ENCODE measurements around the gene GRK6.
"Not testable (repeated sequence)": the region's sequence is repeated elsewhere in the genome, so short reads cannot be mapped to it uniquely, and the experiment has no call there.

Gene GRK6

DNA sequence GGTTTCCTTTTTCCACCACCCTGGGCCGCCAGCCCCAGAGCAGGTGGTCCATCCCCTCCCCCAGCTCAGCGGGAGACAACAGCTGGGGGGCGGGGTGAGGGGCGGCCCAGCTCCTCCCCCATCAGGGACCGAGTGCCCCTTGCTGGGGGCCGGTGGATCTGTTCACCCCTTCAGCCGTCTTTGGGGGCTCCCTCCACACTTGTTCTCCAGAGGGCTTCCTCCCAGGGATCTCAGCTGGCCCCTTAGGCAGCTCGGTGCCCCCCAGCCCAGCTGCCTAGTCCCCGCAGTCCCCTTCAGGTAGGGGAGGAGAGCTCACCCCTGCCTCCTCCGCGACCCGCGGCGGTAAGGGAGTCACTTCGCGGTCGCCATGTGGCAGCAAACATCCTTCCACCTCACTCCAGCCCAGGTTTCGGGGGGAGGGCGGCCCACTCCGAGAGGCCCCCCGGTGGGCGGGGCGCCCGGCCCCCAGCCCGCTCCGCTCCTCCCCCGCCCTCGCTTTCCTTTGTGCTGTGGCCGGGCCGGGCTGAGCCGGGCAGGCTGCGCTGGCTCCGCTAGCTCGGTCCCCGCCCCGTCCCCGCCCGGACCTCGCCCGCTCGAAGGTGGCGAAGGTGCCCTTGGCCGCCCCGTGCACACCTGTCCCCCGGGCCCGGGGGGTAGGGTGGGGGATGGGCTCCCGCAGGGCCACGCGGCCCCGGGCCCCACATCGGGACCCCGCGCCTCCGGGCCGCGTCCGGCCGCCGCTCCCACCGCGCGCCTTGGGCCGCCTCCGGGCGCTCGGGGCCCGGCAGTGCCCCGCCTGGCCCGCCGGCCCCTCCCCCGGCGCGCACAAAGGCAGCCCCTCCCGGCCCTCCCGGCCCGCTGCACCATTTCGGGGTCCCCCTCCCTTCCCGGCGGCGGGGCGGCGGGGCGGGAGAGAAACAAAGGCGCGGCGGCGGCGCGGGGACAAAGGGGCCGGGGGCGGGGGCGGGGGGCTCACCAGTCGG is 46.3 kb downstream of the GRK6 start:
- peak; percentile 66 for DNase-seq

DNA sequence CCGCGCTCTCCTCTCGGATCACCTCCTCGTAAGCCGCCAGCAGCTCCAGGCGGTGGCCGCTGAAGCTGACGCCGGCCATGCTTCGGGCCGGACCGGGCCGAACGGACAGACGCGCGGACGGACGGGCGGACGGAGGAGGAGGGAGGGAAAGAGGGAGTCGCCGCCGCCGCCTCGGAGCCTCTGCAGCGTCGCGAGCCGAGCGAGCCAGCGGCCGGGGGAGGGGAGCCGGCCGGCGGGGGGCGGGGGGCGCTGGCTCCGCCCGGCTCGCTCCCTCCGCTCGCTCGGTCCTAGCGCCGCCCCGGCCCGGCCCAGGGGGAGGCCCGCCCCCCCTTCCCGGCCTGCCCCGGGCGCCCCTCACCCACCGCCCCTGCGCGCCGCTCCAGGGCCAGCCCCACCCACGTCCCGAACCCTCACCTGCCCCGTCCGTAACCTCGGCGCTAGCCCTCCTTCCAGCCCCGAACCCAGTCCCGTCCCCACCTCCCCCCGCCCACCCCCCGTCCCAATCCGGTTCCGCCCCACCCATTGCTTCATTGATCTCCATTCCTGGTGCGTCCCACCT is 47.0 kb downstream of the GRK6 start, which contains the start of gene DBN1:
TSS of gene DBN1 (minus strand) at position 192 of the 559 bp plus-strand sequence. CDS start at position 79, 113 bp downstream.
- DNase-seq, result peak; percentile 43

DNA sequence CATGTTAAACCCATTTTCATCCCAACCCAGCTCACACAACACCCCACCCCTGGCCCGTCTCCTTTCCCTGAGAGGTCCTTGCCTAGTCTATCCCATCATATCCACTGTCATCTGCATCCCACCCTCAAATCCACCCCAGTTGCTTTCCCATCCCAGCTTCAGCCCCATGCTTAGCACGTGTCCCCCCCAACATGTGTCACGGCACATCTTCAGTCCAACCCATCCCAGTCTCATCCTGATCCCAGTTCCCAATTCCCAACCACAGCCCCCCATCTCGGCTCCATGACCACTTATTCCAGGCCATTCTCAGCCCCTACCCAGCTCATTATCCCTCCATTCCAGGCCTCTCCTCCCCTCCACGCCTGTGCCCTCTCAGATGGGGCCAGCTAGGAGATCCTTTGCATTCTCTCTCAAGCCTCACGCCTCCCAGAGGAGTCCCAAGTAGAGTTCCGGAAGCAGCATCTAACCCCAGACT is 47.6 kb downstream of the GRK6 start:
- no peak for DNase-seq

DNA sequence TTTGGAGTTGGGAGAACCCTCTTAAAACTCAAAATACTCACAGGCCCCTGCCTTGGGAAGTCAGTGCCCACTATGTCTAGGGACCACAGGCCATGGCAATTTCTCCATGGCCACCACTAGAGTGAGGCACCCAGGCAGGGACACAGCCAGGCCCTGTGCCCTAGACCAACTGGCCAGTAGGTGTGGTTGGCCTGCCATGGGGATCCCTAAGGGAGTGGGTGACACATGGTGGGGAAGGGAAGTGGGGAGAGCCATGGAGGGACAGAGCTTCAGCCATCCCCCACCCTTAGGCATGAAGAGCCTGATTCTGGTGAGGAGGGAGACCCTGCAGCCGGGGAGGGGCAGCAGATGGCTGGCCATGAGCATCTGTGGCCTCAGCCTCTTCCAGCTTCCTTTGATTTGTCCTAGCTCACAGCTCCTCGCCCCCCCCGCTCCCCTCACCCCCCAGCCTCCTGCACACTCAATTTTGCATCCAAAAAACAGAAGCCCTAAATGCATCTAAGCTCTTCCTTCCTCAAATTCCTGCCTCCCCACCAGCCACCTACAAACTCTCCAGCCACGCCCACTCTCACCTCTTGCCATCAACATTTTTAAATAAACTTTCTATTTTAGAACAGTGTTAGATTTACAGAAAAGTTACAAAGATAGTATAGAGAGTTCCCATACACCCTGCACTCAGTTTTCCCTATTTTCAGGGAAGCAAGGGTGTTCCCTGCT is 48.5 kb downstream of the GRK6 start:
- DNase-seq, result no peak

DNA sequence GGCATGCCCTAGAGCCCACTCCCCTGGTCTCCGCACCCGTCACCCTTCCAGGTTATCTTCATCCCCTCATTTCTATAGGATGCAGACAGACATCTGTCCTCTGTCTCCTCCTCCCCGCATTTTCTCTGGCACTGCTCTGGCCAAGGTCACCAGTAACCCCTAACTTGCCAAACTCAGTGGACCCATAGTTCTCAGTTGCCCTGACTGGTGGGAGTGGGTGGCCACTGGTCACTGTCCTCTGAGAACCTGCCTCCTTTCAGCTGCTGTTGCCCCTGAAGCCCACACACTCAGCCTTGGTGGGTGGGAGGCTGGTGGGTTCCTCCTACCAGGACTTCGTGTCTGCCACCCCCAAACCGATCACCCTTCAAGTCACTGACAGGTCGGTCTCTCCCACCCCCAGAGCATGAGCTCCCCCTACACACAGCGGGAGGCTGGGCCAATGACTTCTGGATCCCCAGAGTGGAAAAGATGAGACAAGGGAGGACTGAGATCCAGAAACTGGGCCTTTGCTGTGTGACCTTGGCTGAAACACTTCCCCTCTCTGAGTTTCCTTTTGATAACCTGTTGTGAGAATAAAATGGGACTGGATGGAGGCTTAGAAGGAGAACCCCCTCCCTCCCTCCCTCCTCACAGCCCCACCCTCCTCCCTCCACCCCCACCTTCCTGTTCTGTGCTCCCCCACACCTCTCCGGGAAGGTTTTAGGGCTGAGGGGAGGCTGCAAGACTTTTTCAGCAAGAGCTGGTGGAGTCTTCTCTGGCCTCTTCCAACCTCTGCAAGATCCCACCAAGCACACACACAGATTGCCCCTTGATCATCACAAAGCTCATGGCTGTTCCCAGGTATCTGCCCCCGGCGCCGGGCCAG is 49.3 kb downstream of the GRK6 start:
- no peak for DNase-seq

DNA sequence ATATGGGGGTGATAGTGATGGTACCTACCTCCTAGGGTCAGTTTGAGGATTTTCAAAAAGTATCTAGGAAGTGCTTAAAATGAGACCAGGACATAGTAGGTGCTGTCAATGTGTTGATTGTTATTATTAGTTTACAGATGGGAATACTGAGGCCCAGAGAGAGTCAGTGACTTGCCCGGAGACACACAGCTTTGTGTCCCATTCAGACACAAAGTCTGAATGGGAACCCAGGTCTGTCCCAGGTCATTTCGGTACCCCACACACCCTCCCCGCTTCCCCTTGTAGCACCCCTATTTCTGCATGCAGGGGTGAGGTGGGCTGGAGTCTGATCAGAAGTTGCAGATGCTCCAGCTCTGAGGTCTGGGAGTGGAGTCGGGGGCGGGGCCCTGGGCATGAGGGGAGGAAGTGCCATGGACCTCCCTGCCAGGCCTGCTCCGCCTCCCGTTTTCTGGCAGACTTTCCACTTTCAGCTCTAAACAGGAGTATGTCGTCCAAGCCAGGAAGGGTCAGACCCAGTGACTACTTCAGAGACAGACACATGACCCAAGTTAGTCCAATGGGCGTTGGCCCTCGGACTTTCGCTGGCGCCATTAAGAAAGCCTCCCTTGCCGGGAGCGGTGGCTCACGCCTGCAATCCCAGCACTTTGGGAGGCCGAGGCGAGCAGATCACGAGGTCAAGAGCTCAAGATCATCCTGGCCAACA is 50.2 kb downstream of the GRK6 start:
- no peak for DNase-seq

DNA sequence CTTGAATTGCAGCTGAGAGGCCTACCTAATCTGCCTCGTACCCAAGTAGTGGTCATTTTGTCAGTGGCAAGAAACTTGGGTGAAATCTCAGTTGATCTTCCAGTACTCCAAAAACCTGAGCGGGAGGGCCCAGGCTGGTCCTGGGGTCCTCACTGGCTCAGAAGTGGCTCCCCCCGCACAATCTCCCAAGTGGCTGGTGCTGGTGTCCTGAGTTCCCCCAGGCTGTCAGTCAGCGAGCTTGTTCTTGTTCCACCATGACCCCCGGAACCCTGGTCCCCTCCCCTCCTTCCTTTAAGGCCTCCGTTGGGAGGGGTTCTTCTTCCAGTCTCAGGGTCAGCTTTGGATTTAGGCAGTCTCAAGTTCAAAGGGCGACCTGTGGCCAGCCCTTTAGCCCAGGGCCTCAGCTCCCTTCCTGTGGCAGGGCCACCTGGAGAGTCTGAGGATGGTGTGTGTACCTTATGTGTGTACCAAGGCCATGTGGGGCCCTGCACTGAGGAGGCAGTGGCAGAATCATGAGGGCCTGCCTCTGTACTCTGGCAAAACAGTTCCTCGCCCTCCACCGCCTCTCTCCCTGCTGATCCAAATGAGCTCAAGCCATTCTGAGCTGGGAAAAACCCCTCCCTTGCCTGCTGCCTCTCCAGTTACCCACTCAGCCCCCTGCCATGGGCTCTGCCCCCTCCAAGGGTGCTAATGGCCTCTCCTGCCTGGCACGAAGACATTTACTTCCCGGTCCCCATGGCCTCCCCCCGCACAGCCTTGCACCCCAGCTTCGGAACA is 51.4 kb downstream of the GRK6 start:
- no peak for DNase-seq

DNA sequence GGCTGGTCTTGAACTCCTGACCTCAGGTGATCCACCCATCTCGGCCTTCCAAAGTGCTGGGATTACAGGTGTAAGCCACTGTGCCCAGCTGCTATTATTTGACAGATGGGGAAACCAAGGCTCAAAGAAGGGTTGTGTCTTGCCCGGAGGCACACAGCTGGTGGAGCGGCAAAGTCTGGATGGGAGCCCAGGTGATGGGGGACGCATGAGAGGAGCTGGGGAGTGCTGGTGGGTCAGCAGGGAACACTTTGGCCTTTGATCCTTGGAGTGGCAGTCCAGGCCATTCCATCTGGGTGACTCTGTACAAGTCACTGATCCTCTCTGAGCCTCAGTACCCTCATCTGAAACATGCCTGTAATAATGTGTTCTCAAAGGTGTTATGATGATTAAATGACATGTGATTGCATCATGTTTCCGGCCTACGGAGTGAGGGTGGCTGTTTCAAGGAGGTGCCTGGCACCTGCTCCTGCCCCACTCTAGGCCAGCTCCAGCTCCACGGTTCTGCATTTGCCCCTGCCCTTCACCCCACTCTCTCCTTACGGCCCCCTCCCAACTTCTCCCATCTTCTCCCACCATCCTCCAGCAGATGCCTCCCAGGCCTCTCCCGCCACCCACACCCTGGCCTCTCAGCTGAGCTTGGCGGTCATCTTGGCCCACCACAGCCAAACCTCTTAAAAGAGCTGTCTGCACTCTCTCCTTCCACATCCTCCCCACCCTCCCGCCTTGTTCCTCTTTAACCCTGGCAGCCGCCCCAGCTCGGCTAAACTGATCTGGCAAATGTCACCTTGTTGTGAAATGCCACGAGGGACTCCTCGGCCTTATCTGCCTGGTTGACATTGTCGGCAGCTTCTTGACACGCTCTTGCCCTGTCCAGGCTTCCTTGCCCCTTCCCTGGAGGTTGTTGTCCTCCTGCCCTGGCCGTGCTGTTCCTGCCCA is 52.5 kb downstream of the GRK6 start:
- peak; percentile 50 for DNase-seq

DNA sequence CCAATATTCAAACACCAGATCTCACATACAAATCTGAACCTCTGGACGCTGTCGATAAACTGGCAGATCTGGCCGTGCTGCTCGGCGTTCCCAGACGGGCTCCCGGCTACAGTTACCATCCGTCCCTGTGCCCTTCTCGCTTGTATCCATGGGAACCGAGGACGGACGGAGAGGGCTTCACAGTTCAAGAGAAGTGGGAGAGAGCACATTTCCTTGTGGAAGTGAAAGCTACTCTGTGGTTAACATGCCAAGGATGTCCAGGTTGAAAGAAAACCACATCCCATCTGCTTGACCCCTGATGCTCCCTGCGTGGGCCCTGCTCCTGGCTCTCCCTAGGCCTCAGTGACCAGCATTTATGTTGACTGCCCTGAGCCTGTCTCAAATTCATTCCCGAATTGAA is 53.3 kb downstream of the GRK6 start:
- DNase-seq, result no peak

DNA sequence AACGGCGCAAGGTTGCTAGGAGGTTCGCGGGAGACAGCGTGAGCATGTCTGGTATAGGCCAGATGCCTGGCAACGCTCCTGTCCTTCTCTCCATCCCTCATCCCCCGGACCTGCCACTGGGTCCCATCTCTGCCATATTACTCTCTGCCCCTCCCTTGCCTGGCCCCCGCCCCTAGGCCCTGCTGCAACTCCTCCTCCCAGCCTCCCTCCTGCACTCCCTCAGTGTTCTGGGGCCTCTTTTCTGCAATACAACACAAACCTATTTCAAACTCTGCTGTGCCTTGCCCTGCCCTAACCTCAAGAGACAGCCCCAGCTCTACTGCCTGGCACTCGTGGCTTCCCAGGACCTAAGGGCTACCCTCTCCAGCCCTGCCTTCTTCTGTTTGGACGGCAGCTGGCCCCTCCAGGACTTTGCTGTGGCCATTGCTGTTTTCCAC is 55.9 kb downstream of the GRK6 start:
- no peak for DNase-seq

DNA sequence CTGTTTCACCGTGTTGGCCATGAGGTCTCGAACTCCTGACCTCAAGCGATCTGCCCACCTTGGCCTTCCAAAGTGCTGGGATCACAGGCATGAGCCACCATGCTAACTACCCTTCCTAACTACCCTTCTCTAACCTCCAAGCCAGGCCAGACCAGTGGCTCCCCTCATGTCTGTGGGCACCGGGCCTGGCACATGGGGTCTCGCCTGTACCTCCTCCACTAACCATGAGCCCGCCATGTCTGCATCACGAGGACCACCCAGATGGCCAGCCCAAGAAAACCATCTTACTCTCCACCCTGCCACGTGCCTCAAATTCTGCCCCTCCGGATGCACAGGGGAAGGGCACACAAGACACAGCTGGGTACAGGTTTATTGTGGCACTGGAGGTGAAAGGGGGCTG is 56.6 kb downstream of the GRK6 start:
- no peak for DNase-seq

DNA sequence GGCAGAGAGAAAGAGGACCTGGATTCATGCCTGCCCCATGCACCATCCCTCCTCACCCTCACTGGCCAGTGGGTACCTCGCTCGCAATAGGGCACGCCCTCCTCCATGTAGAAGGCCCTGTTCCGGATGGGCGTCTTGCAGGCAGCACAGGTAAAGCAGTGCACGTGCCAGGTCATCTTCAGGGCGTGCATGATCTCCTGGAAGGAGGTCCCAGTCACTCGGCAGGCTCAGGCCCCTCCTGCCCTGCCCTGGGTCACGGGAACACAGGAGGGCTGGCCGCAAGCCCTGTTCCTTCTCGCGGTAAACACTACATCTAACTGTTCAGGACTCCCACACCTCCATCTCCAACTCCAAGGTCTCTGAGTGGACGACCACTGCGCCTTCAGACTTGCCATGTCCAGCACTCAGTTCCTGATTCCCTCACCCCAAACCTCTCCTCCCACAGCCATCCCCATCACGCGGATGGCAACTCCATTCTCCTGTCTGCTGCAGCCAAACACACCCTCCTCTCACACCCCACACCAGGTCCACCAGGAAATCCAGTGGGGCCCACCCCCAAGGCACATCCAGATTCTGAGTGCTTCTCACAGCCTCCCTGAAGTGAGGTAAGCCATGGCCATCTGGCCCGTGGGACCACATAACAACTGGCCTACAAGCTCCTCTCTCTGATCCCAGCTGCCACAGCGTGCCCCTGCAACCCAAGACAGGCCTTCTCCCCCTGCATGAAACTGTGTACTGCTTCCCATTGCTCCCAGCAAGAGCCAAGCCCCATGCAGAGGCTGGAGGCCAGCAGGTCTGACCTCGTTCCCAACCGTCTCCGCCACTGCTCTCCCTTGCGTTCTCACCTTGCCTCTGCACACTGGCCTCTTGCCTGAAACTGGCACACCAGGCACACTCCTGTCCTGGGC is 57.8 kb downstream of the GRK6 start:
- no peak for DNase-seq

DNA sequence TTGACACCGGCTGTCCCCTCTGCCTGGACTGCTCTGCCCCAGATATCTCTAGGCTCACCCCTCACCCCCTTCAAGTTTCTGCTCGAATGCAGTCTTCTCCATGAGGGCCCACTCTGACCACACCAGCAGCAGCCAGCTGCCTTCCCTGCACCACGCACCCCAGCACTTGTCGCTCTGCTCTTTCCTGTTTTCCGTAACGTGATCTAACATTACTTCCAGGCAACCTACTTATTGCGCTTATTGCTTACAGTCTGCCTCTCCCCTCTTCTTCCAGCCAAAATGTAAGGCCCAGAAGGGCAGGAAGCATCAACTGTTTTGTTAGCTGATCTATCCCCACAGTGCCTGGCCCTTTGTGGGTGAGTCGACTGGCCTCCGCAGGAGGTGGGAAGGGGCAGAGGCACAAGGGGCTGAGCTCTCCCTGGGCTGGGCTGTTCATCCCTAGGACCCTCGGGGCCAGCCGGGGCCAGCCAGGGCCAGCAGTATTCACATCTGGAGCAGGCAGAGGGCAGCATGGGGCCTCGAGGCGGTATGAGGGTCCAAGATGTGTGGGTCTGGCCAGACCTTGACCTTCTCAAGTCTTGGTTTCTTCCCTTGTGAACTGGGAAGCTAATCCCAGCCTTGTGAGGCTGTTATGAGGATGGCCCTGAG is 58.5 kb downstream of the GRK6 start:
- DNase-seq, result no peak

DNA sequence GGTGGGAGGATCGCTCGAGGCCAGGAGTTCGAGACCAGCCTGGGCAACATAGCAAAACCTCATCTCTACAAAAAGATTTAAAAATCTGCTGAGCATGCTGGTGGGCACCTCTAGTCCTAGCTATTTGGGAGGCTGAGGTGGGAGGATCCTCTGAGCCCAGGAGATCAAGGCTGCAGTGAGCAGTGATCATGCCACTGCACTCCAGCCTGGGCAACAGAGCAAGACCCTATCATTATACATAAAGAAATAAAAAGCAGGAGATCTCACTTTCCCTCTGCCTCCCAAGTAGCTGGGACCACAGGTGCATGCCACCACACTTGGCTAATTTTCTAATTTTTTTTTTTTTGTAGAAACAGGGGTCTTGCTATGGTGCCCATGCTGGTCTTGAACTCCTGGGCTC is 59.3 kb downstream of the GRK6 start:
- DNase-seq, result not testable (repeated sequence)

DNA sequence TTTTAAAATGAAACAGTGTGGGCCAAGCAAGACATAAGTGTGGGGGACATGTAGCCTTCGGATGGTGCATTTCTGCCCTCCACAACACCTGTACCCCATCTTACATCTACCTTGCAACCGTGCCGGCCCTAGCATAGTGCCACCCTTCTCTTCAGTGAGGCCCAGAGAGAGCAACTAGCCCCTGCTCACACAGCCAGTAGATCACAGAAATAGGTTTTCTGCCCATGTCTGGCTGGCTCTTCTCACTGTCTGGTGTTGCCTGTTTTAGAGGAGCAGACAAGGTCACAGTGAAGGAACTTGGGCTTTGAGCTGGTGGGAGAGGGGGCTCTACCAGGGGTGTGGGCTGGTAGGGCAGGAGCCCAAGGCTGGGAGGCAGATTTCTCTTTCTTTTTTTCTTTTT is 59.8 kb downstream of the GRK6 start:
- no peak for DNase-seq

DNA sequence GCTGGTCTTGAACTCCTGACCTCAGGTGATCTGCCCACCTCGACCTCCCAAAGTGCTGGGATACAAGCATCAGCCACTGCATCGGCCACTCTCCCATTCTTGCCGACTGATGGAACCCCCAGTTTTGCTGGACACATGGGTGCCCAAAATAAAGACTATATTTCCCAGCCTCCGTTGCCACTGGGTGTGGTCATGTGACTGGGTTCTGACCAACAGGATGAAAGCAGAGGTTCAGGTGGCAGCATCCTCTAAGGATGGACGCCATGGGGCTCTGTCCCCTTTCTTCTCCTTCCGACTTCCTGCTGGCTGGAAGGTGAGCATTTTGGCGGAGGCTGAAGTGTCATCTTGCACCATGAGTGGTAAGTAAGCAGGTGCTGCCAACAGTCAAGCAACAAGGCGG is 60.7 kb downstream of the GRK6 start:
- no peak for DNase-seq

DNA sequence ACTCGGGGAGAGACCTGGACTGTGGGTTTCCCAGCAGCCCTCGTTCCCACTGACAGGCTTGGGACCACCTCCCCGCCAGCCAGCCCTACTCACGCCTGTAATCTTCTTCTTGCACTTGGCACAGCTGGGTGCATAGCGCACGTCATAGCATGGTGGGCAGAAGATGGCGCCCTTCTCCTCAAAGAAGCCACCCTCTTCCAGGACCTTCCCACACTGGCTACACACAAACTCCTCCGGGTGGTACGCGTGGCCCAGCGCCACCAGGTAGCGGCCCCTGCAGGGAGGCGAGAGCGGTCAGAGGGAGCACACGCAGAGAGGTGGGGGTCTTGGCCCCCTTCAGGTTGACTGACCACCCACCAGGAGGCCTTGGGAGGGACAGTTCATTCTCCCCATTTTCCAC is 61.5 kb downstream of the GRK6 start:
- no peak for DNase-seq

DNA sequence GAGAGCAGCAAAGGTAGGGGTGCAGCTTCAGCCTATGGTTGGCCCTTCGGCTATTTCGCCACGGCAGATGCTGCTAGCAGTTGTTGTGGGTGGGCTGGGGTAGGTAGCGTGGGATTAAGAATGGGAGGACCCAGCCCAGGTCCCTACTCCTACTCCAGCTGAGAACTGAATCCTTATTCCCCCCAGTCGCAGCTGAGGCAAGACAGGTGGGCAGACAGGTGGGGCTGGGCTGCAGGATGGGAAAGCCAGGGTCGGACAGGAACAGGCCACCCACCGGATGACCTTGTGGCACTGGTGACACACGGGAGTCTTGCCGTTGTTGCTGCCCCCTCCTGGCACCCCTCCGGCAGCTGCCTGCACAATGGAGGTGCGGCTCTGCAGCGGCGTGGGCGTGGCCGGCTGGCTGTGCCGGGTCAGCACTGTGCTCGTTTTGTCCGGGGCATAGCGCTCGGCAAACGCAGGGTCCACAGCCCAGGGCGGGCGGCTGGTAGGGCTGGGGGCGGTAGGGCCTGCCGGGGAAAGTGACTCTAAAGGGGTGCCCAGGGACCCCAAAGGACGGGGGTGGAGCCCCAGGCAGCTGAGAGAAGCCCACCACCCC is 62.7 kb downstream of the GRK6 start:
- DNase-seq, result no peak
